K562 (cell line): ENCODE measurements around the gene RASL10B. TPM values are rescaled to one million over a fixed set of nuclear protein-coding genes. Genes with fewer than 3 reads are reported as not detected.

Experiments used
- ADNP ChIP-seq: fragments of 200-800 bp; sonication (Bioruptor generic); IDR thresholded peaks from 2 replicates; pipeline ENCODE4 v1.6.1; 2016; ENCODE audit warnings: missing genetic modification characterization, missing compliant biosample characterization
- CBX1 ChIP-seq: sonication (generic); IDR thresholded peaks from 2 replicates; pipeline ENCODE4 v1.6.1; 2016; ENCODE audit warnings: antibody characterized with exemption, low read depth, mild to moderate bottlenecking
- EGR1 ChIP-seq: fragments of 450-650 bp; conservative IDR thresholded peaks from 2 replicates; pipeline ENCODE4 v1.6.1; 2017; ENCODE audit warnings: mild to moderate bottlenecking
- HDAC2 ChIP-seq: fragments of 450-650 bp; IDR thresholded peaks from 2 replicates; pipeline ENCODE4 v1.6.1; 2016; ENCODE audit warnings: mild to moderate bottlenecking
- KLF10 ChIP-seq: fragments of 250-450 bp; sonication (Bioruptor Pico); IDR thresholded peaks from 2 replicates; pipeline ENCODE4 v1.6.1; 2021; ENCODE audit warnings: matching md5 sums
- MEF2D ChIP-seq: conservative IDR thresholded peaks from 2 replicates; pipeline ENCODE4 v1.6.1; 2016; ENCODE audit warnings: low read depth, missing genetic modification characterization, missing compliant biosample characterization
- MIER1 ChIP-seq: fragments of 450-650 bp; IDR thresholded peaks from 2 replicates; pipeline ENCODE4 v1.6.1; 2016; ENCODE audit warnings: antibody characterized with exemption, mild to moderate bottlenecking, low read depth
- PHF20 ChIP-seq: fragments of 450-650 bp; IDR thresholded peaks from 2 replicates; pipeline ENCODE4 v1.6.1; 2018; ENCODE audit not compliant: partially characterized antibody
- PHTF2 ChIP-seq: fragments of 250-450 bp; sonication (Bioruptor Pico); IDR thresholded peaks from 2 replicates; pipeline ENCODE4 v1.5.0; 2021; ENCODE audit warnings: mild to moderate bottlenecking
- PTBP1 ChIP-seq: fragments of 200-400 bp; formaldehyde crosslinking; IDR thresholded peaks from 2 replicates; pipeline ENCODE4 v1.6.1; 2017; ENCODE audit warnings: low read depth, low read length
- PTRF ChIP-seq: fragments of 450-650 bp; IDR thresholded peaks from 2 replicates; pipeline ENCODE4 v1.6.1; 2016; ENCODE audit warnings: mild to moderate bottlenecking, missing genetic modification characterization, missing compliant biosample characterization
- RCOR1 ChIP-seq, 2 experiments: IDR thresholded peaks; 2 replicates each; pipeline ENCODE4 v1.6.1; 2012; ENCODE audit warnings: low read depth in 2 of 2, low read length in 2 of 2, borderline replicate concordance in 1 of 2, improper control_type of control experiment in 1 of 2
- SAFB2 ChIP-seq: fragments of 200-400 bp; formaldehyde crosslinking; IDR thresholded peaks from 2 replicates; pipeline ENCODE4 v1.6.1; 2018; ENCODE audit warnings: borderline replicate concordance, low read length, low read depth, moderate library complexity; ENCODE audit not compliant: severe bottlenecking
- SIRT6 ChIP-seq: IDR thresholded peaks from one replicate; pipeline ENCODE4 v1.6.1; 2012; ENCODE audit warnings: low read depth, mild to moderate bottlenecking, control low read depth, inconsistent platforms, low read length, moderate library complexity
- ZKSCAN8 ChIP-seq: fragments of 200-800 bp; sonication (Bioruptor generic); IDR thresholded peaks from 2 replicates; pipeline ENCODE4 v1.6.1; 2016; ENCODE audit warnings: missing genetic modification characterization, missing compliant biosample characterization
- ZNF592 ChIP-seq: fragments of 450-650 bp; IDR thresholded peaks from 2 replicates; pipeline ENCODE4 v1.6.1; 2017; ENCODE audit warnings: antibody characterized with exemption, mild to moderate bottlenecking
- polyA plus RNA-seq, 8 experiments: library from polyadenylated mRNA; depleted of rRNA in 4 of 8; stranded (reverse) in 5 of 8; unstranded in 3 of 8; fragments of >200 nt; fragmentation: Nextera tagmentation in 2 of 8; fragmentation: Illumina TruSeq in 1 of 8; extraction: Ambion mirVana in 2 of 8; extraction: Trizol in 1 of 8; gene quantifications; 2 replicates each; pipeline versions ENCODE4 v1.2.1 to v1.2.3, GENCODE V29; 2011 to 2014; ENCODE audit warnings: inconsistent platforms in 1 of 8, missing spikeins in 1 of 8
- total RNA-seq, 7 experiments: library from RNA; depleted of rRNA in 6 of 7; stranded (reverse); fragments of >200 nt in 6 of 7; fragmentation: Illumina TruSeq in 2 of 7; extraction: Trizol in 2 of 7; gene quantifications; 2 replicates each; pipeline versions ENCODE4 v1.2.1 to v1.2.3, GENCODE V29; 2011 to 2021; ENCODE audit warnings: low replicate concordance in 1 of 7
- TF ChIP-seq, protein P1 (sequence below): fragments of 250-450 bp; sonication (Bioruptor Pico); IDR thresholded peaks from 2 replicates; pipeline ENCODE4 v1.9.0; 2021; ENCODE audit warnings: mild to moderate bottlenecking, inconsistent platforms

RASL10B gene
- total and polyA plus RNA-seq, 9 of the 15 experiments (the other 6 are each of a cell fraction or from before 2014, with no cell fraction given), result 0.04 to 0.31 (median 0.14) TPM; not detected in 2

- TF ChIP-seq PHTF2 (CRISPR knock-in tag) (no peak), PTBP1 (0 out of 2 replicates have a peak, but pooled peaks have one; percentile 40), ADNP (tag) (peak; percentile 75; the same call in 1 of the 2 replicates), EGR1 (peak; percentile 91), KLF10 (CRISPR knock-in tag) (no peak), ZKSCAN8 (CRISPR knock-in tag) (no peak), ZNF592 (no peak), HDAC2 (peak; percentile 56; the same call in 1 of the 2 replicates), PHF20 (no peak), PTRF (tag) (no peak), MIER1 (no peak), MEF2D (tag) (no peak), SAFB2 (no peak), CBX1 (peak; percentile 71; the same call in 1 of the 2 replicates), RCOR1 (IDR thresholded peaks at IDR 0.05; ENCODE audit: borderline replicate concordance in 1 of 2, low read depth in 2 of 2, low read length in 2 of 2) (peak in 1 of 2 experiments; percentile 88; a peak in 2 of 4 replicates), SIRT6 (no peak)
- TF ChIP-seq, protein P1, sequence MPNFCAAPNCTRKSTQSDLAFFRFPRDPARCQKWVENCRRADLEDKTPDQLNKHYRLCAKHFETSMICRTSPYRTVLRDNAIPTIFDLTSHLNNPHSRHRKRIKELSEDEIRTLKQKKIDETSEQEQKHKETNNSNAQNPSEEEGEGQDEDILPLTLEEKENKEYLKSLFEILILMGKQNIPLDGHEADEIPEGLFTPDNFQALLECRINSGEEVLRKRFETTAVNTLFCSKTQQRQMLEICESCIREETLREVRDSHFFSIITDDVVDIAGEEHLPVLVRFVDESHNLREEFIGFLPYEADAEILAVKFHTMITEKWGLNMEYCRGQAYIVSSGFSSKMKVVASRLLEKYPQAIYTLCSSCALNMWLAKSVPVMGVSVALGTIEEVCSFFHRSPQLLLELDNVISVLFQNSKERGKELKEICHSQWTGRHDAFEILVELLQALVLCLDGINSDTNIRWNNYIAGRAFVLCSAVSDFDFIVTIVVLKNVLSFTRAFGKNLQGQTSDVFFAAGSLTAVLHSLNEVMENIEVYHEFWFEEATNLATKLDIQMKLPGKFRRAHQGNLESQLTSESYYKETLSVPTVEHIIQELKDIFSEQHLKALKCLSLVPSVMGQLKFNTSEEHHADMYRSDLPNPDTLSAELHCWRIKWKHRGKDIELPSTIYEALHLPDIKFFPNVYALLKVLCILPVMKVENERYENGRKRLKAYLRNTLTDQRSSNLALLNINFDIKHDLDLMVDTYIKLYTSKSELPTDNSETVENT (CRISPR knock-in tag), result no peak
These were observed 19.3 kb downstream of the RASL10B start (continued) for GRCh38 chr17:35750526-35751395.
